CD4-positive, alpha-beta T cell (primary cell): Measurements from ENCODE around the gene METTL4. TPM values are rescaled to one million over a fixed set of nuclear protein-coding genes. Genes with fewer than 3 reads are reported as not detected.

ENCODE experiments used
- ATAC-seq: fragments of 200-7000 bp; cut with Tn5 transposase; one replicate; pipeline ENCODE4 v1.10.0; 2022; ENCODE audit warnings: mild to moderate bottlenecking; ENCODE audit not compliant: poor library complexity
- CTCF ChIA-PET: fragments of 350-600 bp; sonication (Branson Sonifier 250); formaldehyde crosslinking; loops from one replicate; lab custom pipeline; 2021; ENCODE audit warnings: antibody characterized with exemption, inconsistent platforms; lab: Charles Lee
- POLR2A ChIA-PET: fragments of 350-600 bp; sonication (Branson Sonifier 250); formaldehyde crosslinking; loops from one replicate; lab custom pipeline; 2021; ENCODE audit warnings: antibody characterized with exemption, inconsistent platforms; lab: Charles Lee
- DNase-seq, 14 experiments: peaks; one replicate each; pipeline ENCODE4 v3.0.0-alpha.2; 2013 to 2020; ENCODE audit warnings: mixed read lengths in 2 of 14
- H3K27ac ChIP-seq, 2 donors: one replicate each; pipeline versions ENCODE4 v1.5.1 to v1.7.0; 2013; ENCODE audit warnings: low read length in 2 of 2, low read depth in 1 of 2, mild to moderate bottlenecking in 1 of 2
- H3K27me3 ChIP-seq, 2 experiments: 1 replicate in 1 of 2; 2 replicates in 1 of 2; pipeline versions ENCODE4 v1.6.1 to v1.7.0; 2013; ENCODE audit warnings: low read length in 2 of 2, control low read depth in 1 of 2, mild to moderate bottlenecking in 1 of 2, moderate library complexity in 1 of 2; ENCODE audit not compliant: insufficient read depth in 2 of 2, control insufficient read depth in 1 of 2
- H3K36me3 ChIP-seq: one replicate; pipeline ENCODE4 v1.6.1; 2013; ENCODE audit warnings: low read length, control low read depth; ENCODE audit not compliant: insufficient read depth
- H3K4me1 ChIP-seq: one replicate; pipeline ENCODE4 v1.6.1; 2013; ENCODE audit warnings: low read length, control low read depth; ENCODE audit not compliant: insufficient read depth
- H3K4me3 ChIP-seq: one replicate; pipeline ENCODE4 v1.5.1; 2013; ENCODE audit warnings: mild to moderate bottlenecking, low read length, moderate library complexity
- H3K9me3 ChIP-seq, 2 experiments: 1 replicate in 1 of 2; 2 replicates in 1 of 2; pipeline versions ENCODE4 v1.6.1 to v1.7.0; 2013; ENCODE audit warnings: low read length in 2 of 2, mild to moderate bottlenecking in 2 of 2, control low read depth in 1 of 2, moderate library complexity in 1 of 2; ENCODE audit not compliant: control insufficient read depth in 1 of 2, insufficient read depth in 1 of 2
- H3K27ac Mint-ChIP-seq: one replicate; pipeline ENCODE4 v1.8.0; 2020; ENCODE audit warnings: mixed read lengths
- H3K27me3 Mint-ChIP-seq: one replicate; pipeline ENCODE4 v1.8.0; 2021; ENCODE audit warnings: mixed read lengths
- H3K36me3 Mint-ChIP-seq: one replicate; pipeline ENCODE4 v1.8.0; 2021; ENCODE audit warnings: low read depth, mixed read lengths
- H3K4me1 Mint-ChIP-seq: one replicate; pipeline ENCODE4 v1.8.0; 2021; ENCODE audit warnings: low read depth, mixed read lengths
- H3K4me3 Mint-ChIP-seq: one replicate; pipeline ENCODE4 v1.8.0; 2020; ENCODE audit warnings: mild to moderate bottlenecking, mixed read lengths
- H3K9me3 Mint-ChIP-seq: one replicate; pipeline ENCODE4 v1.8.0; 2020; ENCODE audit warnings: mixed read lengths
- CTCF ChIP-seq: fragments of 200-600 bp; IDR thresholded peaks from one replicate; pipeline ENCODE4 v1.8.0; 2022; ENCODE audit warnings: antibody characterized with exemption, mild to moderate bottlenecking
- intact Hi-C, 2 experiments: fragments of 100-400 bp; cut with DNase I in 1 of 2; cut with micrococcal nuclease in 1 of 2; formaldehyde crosslinking; loops; one replicate each; pipeline versions ENCODE4 v1.15.1 to v1.9.0; 2023 to 2025; cut with DNase I, micrococcal nuclease
- total RNA-seq, 174 experiments: library from RNA in 2 of 174; stranded (reverse) in 2 of 174; gene quantifications; one replicate each; pipeline ENCODE4 v1.2.3 and lab custom pipeline; 2021 to 2026

Gene METTL4
- total RNA-seq, 2 experiments from 2014 or later, result 6.5 to 10.4 TPM

DNA sequence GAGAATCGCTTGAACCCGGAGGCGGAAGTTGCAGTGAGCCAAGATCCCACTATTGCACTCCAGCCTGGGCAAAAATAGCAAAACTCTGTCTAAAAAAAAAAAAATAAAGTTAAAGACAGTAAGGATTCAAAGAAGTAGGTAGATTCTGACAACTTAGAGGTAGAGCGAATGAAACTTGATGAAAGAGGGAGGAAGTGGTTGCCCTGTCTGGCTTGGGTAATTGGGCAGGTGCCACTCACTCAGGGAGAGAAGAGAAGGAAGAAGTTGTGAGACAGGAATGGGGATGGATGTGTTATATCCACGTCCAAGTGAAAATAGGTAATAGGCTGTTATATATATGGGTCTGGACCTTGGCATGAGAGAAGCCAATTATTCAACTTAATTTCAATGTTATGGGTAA, 26.3 kb upstream of the METTL4 start:
- peak overlapping the region; percentile 34 for H3K27ac Mint-ChIP-seq
- H3K27me3 ChIP-seq, result no peaks in the 10 kb centered on the region
- H3K9me3 Mint-ChIP-seq, result peaks cover 3% of the 10 kb centered on the region
- ChIA-PET POLR2A (no interaction called here), CTCF (no interaction called here)
- DNase-seq (peak in 7 of 14 experiments; percentile 9 to 75 (median 35)), ATAC-seq (peak; percentile 88)
- no peak overlapping the region for H3K27ac ChIP-seq
- peaks cover 7% of the 10 kb centered on the region for H3K4me1 ChIP-seq
- TF ChIP-seq CTCF, result no peak
- intact Hi-C loops, result loop anchor here in 1 of 2 experiments (1.0 to 2.0 kb wide), 2 partner anchors 8 to 59 kb away; no protein-coding TSS in a partner anchor
- no peaks in the 10 kb centered on the region for H3K27me3 Mint-ChIP-seq
- H3K4me3 Mint-ChIP-seq, result peak overlapping the region; percentile 2
- no peaks in the 10 kb centered on the region for H3K36me3 ChIP-seq
- H3K4me3 ChIP-seq, result no peak overlapping the region
- H3K36me3 Mint-ChIP-seq, result no peaks in the 10 kb centered on the region
- peaks cover 55% of the 10 kb centered on the region for H3K4me1 Mint-ChIP-seq
- H3K9me3 ChIP-seq, result no peaks in the 10 kb centered on the region

GRCh38 chr18:2590303-2590702, 19.0 kb upstream of the METTL4 start:
- Histone ChIP-seq H3K27me3 (no peaks in the 10 kb centered on the region), H3K36me3 (no peaks in the 10 kb centered on the region), H3K9me3 (no peaks in the 10 kb centered on the region), H3K27ac (peak overlapping the region; percentile 57 to 84), H3K4me1 (peaks cover 15% of the 10 kb centered on the region), H3K4me3 (peak overlapping the region; percentile 41)
- H3K4me1 Mint-ChIP-seq, result peaks cover 58% of the 10 kb centered on the region
- CTCF ChIA-PET, result interaction anchor here (1.0 kb wide), 1 partner anchor 68 kb away, joined by 3 read pairs; no protein-coding TSS in a partner anchor
- H3K27ac Mint-ChIP-seq, result peak overlapping the region; percentile 89
- H3K9me3 Mint-ChIP-seq, result no peaks in the 10 kb centered on the region
- peak in 1 of 14 experiments; percentile 7 for DNase-seq
- H3K4me3 Mint-ChIP-seq, result peak overlapping the region; percentile 78
- no peak for TF ChIP-seq CTCF
- ATAC-seq, result no peak
- POLR2A ChIA-PET, result interaction anchor here (1.5 to 6.6 kb wide), 6 partner anchors 15 to 657 kb away, joined by 3 to 87 read pairs (median 29); partner anchors contain the start of genes METTL4, MYL12A, NDC80 and SMCHD1
- no peaks in the 10 kb centered on the region for H3K36me3 Mint-ChIP-seq
- intact Hi-C loops, result loop anchor here (2.0 to 5.0 kb wide), 3 partner anchors 14 to 68 kb away; no protein-coding TSS in a partner anchor
- H3K27me3 Mint-ChIP-seq, result no peaks in the 10 kb centered on the region

DNA sequence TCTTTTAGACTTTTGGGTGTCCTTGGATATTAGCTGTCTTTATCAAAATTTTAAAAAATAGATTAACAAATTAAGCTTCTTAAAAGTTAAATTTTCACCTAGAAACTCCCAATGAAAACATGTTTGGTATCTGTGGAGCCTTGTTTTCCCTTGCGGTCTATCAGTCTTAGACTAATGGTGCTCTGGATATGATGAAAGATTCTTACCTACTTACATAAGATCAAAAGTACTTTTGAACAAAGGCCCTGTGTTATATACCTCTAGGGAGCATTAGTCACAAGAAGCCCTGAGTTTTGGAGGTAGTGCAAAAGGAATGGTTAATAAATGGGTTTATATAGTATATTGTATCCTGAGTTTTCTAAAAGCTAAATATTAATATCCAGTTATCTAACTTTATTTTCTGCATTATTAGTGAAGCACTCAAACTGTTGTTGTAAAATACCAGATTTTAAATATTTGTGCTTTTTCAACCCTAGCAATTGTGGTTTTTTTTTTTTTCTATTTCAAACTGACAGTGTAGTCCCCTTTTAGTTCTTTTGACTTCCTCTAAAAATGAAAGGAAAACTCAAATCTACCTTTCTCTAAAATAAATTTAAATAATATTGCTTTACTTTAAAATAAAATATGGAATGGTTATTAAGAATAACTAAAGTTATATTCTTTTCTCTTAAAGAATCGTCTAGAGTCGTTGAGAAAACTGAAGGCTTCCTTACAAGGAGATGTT, 18.2 kb upstream of the METTL4 start:
- H3K9me3 ChIP-seq, result no peaks in the 10 kb centered on the region
- peak overlapping the region; percentile 89 for H3K27ac Mint-ChIP-seq
- H3K9me3 Mint-ChIP-seq, result no peaks in the 10 kb centered on the region
- peak; percentile 86 for ATAC-seq
- TF ChIP-seq CTCF, result no peak
- no peaks in the 10 kb centered on the region for H3K27me3 ChIP-seq
- H3K36me3 Mint-ChIP-seq, result no peaks in the 10 kb centered on the region
- H3K27me3 Mint-ChIP-seq, result no peaks in the 10 kb centered on the region
- peaks cover 52% of the 10 kb centered on the region for H3K4me1 Mint-ChIP-seq
- H3K4me3 ChIP-seq, result peak overlapping the region; percentile 41
- H3K36me3 ChIP-seq, result no peaks in the 10 kb centered on the region
- peak overlapping the region; percentile 47 to 84 for H3K27ac ChIP-seq
- H3K4me3 Mint-ChIP-seq, result peak overlapping the region; percentile 78
- peaks cover 15% of the 10 kb centered on the region for H3K4me1 ChIP-seq
- ChIA-PET CTCF (interaction anchor here (0.8 to 1.5 kb wide), 3 partner anchors 12 to 68 kb away, joined by 3 to 6 read pairs (median 4); partner anchors contain the start of genes METTL4 and NDC80), POLR2A (interaction anchor here (0.6 to 6.6 kb wide), 11 partner anchors 9 to 657 kb away, joined by 3 to 87 read pairs (median 4); partner anchors contain the start of genes METTL4, MYL12A, NDC80 and SMCHD1)
- intact Hi-C loops, result loop anchor here (2.0 to 5.0 kb wide), 3 partner anchors 15 to 69 kb away; no protein-coding TSS in a partner anchor
- DNase-seq, result peak in 4 of 14 experiments; percentile 7 to 54 (median 50)
